ENCODE measurements around the gene EPC2.
"Not testable (repeated sequence)": the region's sequence is repeated elsewhere in the genome, so short reads cannot be mapped to it uniquely, and the experiment has no call there.

Gene EPC2

DNA sequence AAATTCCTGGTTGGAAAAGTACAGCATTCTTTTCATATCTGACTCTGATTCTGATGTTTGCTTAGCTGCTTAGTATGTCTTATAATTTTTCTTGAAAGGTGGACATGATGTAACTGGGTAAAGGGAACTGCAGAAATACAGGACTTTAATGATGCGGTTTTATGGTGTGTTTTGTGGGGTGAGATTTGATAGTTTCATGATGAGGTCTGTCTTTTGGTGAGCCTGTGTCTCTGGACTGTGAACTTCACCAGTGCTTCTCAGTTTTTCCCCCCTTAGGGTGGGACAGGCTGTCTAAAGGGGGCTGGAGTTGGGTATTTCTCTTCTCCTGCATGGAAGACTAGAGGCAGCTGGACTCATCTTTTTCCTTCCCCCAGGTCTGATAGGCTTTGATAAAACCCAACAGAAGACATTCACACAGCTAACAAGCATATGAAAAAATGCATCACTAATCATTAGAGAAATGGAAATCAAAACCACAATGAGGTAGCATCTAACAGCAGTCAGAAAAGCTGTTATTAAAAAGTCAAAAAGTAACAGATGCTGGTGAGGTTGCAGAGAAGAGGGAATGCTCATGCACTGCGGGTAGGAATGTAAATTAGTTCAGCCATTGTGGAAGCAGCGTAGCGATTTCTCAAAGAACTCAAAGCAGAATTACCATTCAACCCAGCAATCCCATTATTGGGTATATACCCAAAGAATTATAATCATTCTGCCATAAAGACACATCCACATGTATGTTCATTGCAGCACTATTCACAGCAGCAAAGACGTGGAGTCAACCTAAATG is 77.6 kb downstream of the EPC2 start:
- no peak for DNase-seq

- no peak for DNase-seq
Measured at GRCh38 chr2:148725564-148725963, 81.0 kb downstream of the EPC2 start.

- no peak for DNase-seq
Measured at GRCh38 chr2:148726228-148726627, 81.7 kb downstream of the EPC2 start.

GRCh38 chr2:148730085-148730484 is 85.5 kb downstream of the EPC2 start:
- DNase-seq, result no peak

DNA sequence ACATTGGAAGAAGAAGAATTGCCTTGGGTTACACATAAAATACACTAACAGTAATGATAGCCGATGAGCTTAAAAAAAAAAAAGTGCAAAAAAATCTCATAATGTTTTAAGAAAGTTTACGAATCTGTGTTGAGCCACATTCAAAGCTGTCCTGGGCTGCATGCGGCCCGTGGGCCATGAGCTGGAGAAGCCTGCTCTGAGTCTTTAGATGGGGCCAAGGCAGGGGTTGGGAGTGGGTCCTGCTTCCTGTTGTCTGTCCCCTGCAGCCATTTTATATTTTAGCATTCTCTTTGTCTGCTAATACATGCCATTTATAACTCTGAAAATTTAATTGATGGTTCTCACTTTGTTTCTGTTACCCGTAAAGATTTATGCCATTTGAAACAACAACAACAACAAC is 93.2 kb downstream of the EPC2 start:
- DNase-seq, result no peak

DNA sequence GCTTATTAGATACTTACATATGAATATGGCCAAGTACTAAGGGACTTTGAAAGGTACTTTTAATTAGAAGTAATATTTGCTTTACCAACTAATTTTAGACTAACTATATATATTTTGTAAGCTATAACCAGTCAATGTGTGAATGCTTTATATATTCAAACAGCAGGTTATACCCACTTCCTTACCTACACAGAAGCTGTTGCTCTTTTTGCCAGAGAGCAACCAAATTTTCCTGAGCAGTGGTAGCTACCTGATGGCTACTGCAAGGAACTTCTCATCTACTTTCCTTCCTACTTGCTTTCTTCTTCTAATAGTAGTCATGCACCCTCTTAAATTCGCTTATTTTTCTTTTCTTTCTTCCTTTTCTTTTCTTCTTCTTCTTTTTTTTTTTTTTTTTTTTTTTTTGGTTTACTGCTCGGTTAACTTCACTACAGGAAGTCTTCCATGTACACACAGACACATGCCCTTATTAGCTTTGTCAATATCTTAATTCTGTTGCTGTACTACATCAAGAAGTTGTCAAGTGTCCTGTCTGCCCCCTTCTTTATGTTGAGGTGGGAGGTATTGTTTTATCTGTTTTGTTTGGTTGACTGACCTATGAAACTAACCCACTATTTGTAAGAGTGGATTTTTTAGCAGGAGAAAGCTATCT is 95.0 kb downstream of the EPC2 start:
- no peak for DNase-seq

DNA sequence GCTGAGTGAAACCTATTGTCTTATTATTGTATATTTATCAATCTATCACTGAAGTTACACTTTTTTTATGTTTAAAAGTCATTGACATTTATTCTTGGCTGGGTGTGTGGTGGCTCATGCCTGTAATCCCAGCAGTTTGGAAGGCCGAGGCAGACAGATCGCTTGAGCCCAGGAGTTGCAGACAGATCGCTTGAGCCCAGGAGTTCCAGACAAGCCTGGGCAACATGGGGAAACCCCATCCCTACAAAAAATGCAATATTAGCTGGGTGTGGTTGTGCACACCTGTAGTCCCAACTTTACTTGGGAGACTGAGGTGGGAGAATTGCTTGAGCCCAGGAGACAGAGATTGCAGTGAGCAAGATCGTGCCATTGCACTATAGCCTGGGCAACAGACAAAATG is 97.8 kb downstream of the EPC2 start:
- no peak for DNase-seq

- DNase-seq, result no peak
Measured at GRCh38 chr2:148745151-148745851, 100.8 kb downstream of the EPC2 start.

GRCh38 chr2:148746973-148747372 is 102.4 kb downstream of the EPC2 start:
- no peak for DNase-seq

- no peak for DNase-seq
Measured at GRCh38 chr2:148751907-148752306, 107.4 kb downstream of the EPC2 start.

DNA sequence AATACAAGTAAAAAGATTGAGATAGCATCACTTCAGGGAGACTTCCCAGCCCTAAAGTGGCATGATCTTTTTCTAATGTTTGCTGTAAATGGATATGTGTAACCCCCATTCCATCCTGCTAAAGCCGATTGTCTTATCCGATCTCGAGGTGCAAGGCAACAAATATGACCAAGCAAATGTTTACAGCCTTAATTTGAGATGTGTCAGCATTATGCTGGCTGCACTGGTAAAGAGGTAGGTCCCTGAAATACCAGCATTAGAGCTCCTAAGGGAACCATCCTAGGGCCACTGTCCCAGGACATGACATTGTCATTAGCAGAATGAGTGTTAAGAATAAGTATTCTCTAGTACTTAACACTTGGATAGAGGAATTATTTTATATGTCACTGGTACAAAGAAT is 108.4 kb downstream of the EPC2 start:
- no peak for DNase-seq

GRCh38 chr2:148754864-148755263 is 110.3 kb downstream of the EPC2 start:
- DNase-seq, result no peak

- no peak for DNase-seq
Measured at GRCh38 chr2:148756292-148756975, 111.9 kb downstream of the EPC2 start.

DNA sequence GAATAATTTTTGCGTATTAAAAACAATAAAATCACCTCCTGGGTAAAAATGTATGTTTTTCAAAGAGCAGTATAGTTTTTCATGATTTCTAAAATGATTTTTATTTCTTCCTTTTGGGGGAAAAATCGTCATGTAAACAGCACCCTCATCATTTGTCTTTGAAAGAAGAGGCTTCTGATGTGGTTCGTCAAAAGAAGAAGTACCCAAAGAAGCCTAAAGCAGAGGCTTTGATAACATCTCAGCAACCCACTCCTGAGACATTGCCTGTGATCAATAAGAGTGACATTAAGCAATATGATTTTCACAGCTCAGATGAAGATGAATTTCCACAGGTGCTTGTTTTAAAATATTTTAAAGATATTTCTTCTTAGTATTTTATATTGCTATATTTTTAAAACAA is 120.3 kb downstream of the EPC2 start:
- DNase-seq, result no peak

GRCh38 chr2:148770047-148770446 is 125.5 kb downstream of the EPC2 start:
- DNase-seq, result no peak

DNA sequence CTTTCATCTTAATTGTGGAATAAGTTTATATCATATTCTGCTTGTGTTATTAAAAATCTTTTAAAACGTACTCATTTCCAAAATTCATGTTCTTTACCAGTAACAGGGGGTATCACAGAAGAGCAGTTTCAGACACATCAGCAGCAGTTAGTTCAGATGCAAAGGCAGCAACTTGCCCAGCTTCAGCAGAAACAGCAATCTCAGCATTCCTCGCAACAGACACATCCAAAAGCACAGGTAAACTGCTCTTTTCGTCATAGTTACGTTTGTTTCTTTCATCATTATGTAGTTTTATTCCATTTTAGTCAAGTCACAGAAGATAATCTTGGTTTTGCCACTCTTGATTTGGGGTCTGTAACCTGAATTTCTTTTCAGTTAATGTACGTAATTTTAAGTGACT is 137.0 kb downstream of the EPC2 start:
- DNase-seq, result no peak

- DNase-seq, result no peak
Measured at GRCh38 chr2:148789059-148789458, 144.5 kb downstream of the EPC2 start.

GRCh38 chr2:148790172-148790571 is 145.6 kb downstream of the EPC2 start:
- not testable (repeated sequence) for DNase-seq

GRCh38 chr2:148794558-148794957 is 150.0 kb downstream of the EPC2 start:
- DNase-seq, result no peak

- DNase-seq, result no peak
Measured at GRCh38 chr2:148796735-148797512, 152.4 kb downstream of the EPC2 start.

- DNase-seq, result no peak
Measured at GRCh38 chr2:148802448-148803220, 158.1 kb downstream of the EPC2 start.

Measured in right kidney (tissue), 1 donor.